Fibroblast of lung (primary cell): ENCODE results near the gene SPAG9. TPM values are rescaled to one million over a fixed set of nuclear protein-coding genes. Genes with fewer than 3 reads are reported as not detected.

Experiments
- DNase-seq, 2 donors: peaks; one replicate each; pipeline versions ENCODE4 v3.0.0 to v3.0.0-alpha.2; 2010; ENCODE audit warnings: low read depth in 2 of 2
- H2AFZ ChIP-seq: 2 replicates; pipeline ENCODE4 v1.5.1; 2012; ENCODE audit warnings: low read length, control low read depth, inconsistent platforms
- H3K27ac ChIP-seq: 2 replicates; pipeline ENCODE4 v1.5.1; 2011; ENCODE audit warnings: low read length, control low read depth; ENCODE audit not compliant: insufficient read depth
- H3K27me3 ChIP-seq: 2 replicates; pipeline ENCODE4 v1.5.1; 2011; ENCODE audit warnings: mild to moderate bottlenecking, low read length; ENCODE audit not compliant: control insufficient read depth, insufficient read depth
- H3K36me3 ChIP-seq: 2 replicates; pipeline ENCODE4 v1.5.1; 2011; ENCODE audit warnings: low read length; ENCODE audit not compliant: control insufficient read depth, insufficient read depth
- H3K4me1 ChIP-seq: 2 replicates; pipeline ENCODE4 v1.5.1; 2011; ENCODE audit warnings: low read length; ENCODE audit not compliant: control insufficient read depth, insufficient read depth; ENCODE audit errors: extremely low read depth
- H3K4me2 ChIP-seq: 2 replicates; pipeline ENCODE4 v1.5.1; 2011; ENCODE audit warnings: low read length, control low read depth; ENCODE audit not compliant: insufficient read depth; ENCODE audit errors: extremely low read depth
- H3K4me3 ChIP-seq, 4 experiments: fragments of 200-600 bp in 1 of 4; sonication (generic) in 1 of 4; replicated peaks in 1 of 4; 2 replicates each; pipeline ENCODE4 v1.5.1; 2011 to 2016; ENCODE audit warnings: low read length in 4 of 4, low read depth in 3 of 4, mild to moderate bottlenecking in 3 of 4, control low read depth in 2 of 4, inconsistent platforms in 1 of 4, mixed read lengths in 1 of 4; ENCODE audit not compliant: insufficient read depth in 1 of 4; ENCODE audit errors: control extremely low read depth in 1 of 4
- H3K79me2 ChIP-seq: 2 replicates; pipeline ENCODE4 v1.5.1; 2012; ENCODE audit warnings: mild to moderate bottlenecking, low read length, inconsistent platforms; ENCODE audit not compliant: control insufficient read depth, insufficient read depth
- H3K9ac ChIP-seq: 2 replicates; pipeline ENCODE4 v1.5.1; 2011; ENCODE audit warnings: mild to moderate bottlenecking, low read length, control low read depth; ENCODE audit not compliant: insufficient read depth
- H3K9me3 ChIP-seq: 2 replicates; pipeline ENCODE4 v1.5.1; 2012; ENCODE audit warnings: low read depth, low read length; ENCODE audit not compliant: control insufficient read depth, insufficient read depth
- H4K20me1 ChIP-seq: 2 replicates; pipeline ENCODE4 v1.5.1; 2011; ENCODE audit warnings: low read length; ENCODE audit not compliant: control insufficient read depth, insufficient read depth; ENCODE audit errors: extremely low read depth
- EZH2 ChIP-seq: IDR thresholded peaks from 2 replicates; pipeline ENCODE4 v1.5.1; 2012; ENCODE audit warnings: low read length, control low read depth, mild to moderate bottlenecking; ENCODE audit errors: missing control alignments
- polyA plus RNA-seq, 2 donors: library from polyadenylated mRNA; depleted of rRNA in 1 of 2; stranded (reverse) in 1 of 2; unstranded in 1 of 2; fragments of >200 nt; gene quantifications; 2 replicates each; pipeline ENCODE4 v1.2.1, GENCODE V29; 2011 to 2012; ENCODE audit warnings: missing spikeins in 1 of 2
- total RNA-seq: library from RNA; depleted of rRNA; stranded (reverse); fragments of >200 nt; gene quantifications from 2 replicates; pipeline ENCODE4 v1.2.1, GENCODE V29; 2014
- TF ChIP-seq, protein P1 (sequence below), 2 donors: IDR thresholded peaks in 1 of 2; conservative IDR thresholded peaks in 1 of 2; 1 replicate in 1 of 2; 2 replicates in 1 of 2; pipeline ENCODE4 v1.5.1; 2011 to 2012; ENCODE audit warnings: low read length in 2 of 2, control low read depth in 1 of 2, inconsistent platforms in 1 of 2, low read depth in 1 of 2, mild to moderate bottlenecking in 1 of 2

Gene SPAG9
- total and polyA plus RNA-seq, 2 donors (not counting 1 experiment from before 2014, with no cell fraction given), result 49.8 to 126 TPM

DNA sequence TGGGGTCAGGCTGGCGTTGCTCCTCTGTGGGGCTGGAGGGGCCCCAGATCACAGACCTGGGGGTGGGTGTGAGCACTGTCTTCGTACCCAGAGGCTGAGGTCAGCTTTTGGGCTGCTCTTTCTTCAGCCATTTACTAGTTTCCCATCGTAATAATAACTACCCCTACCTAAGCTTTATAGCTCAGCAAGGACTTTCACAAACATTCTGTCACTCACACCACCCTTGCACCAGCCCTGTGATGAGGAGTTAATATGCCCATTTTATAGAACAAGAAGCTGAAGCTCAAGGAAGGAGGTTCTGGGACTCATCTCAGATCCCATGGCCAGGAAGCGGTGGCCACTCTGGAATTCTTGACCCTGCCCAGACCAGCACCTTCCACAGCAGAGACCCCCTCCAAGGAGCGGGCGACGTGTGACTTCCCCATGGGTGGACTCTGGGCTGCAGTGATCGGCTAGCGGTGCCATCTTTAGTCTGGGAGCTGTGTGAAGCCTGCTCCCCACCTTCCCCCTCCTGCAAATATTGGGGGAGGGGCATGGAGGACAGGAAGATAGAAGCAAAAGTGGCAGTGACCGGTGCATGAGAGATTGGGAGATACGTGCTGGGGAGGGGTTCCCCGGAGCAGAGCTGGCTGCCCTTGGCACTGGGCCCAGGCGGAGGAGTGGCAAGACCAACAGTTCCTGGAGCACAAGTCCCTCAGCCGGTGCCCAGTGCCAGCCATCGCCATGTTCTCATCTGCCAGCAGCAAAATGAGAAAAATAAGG lies 172.7 kb downstream of the SPAG9 start:
- Histone ChIP-seq H3K27ac (no peak overlapping the region), H3K4me3 (no peak overlapping the region), H4K20me1 (no peaks in the 10 kb centered on the region), H3K9ac (no peak overlapping the region), H3K27me3 (no peaks in the 10 kb centered on the region), H3K9me3 (no peaks in the 10 kb centered on the region), H3K4me2 (no peak overlapping the region), H3K36me3 (no peaks in the 10 kb centered on the region), H3K79me2 (no peaks in the 10 kb centered on the region), H2AFZ (no peak overlapping the region), H3K4me1 (peaks cover 29% of the 10 kb centered on the region)
- TF ChIP-seq, protein P1, sequence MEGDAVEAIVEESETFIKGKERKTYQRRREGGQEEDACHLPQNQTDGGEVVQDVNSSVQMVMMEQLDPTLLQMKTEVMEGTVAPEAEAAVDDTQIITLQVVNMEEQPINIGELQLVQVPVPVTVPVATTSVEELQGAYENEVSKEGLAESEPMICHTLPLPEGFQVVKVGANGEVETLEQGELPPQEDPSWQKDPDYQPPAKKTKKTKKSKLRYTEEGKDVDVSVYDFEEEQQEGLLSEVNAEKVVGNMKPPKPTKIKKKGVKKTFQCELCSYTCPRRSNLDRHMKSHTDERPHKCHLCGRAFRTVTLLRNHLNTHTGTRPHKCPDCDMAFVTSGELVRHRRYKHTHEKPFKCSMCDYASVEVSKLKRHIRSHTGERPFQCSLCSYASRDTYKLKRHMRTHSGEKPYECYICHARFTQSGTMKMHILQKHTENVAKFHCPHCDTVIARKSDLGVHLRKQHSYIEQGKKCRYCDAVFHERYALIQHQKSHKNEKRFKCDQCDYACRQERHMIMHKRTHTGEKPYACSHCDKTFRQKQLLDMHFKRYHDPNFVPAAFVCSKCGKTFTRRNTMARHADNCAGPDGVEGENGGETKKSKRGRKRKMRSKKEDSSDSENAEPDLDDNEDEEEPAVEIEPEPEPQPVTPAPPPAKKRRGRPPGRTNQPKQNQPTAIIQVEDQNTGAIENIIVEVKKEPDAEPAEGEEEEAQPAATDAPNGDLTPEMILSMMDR (conservative IDR thresholded peaks at IDR 0.05 in 1 of 2, IDR thresholded peaks at IDR 0.05 in 1 of 2; ENCODE audit: low read depth in 1 of 2, low read length in 2 of 2), result no peak
- no peak for TF ChIP-seq EZH2
- no peak for DNase-seq

DNA sequence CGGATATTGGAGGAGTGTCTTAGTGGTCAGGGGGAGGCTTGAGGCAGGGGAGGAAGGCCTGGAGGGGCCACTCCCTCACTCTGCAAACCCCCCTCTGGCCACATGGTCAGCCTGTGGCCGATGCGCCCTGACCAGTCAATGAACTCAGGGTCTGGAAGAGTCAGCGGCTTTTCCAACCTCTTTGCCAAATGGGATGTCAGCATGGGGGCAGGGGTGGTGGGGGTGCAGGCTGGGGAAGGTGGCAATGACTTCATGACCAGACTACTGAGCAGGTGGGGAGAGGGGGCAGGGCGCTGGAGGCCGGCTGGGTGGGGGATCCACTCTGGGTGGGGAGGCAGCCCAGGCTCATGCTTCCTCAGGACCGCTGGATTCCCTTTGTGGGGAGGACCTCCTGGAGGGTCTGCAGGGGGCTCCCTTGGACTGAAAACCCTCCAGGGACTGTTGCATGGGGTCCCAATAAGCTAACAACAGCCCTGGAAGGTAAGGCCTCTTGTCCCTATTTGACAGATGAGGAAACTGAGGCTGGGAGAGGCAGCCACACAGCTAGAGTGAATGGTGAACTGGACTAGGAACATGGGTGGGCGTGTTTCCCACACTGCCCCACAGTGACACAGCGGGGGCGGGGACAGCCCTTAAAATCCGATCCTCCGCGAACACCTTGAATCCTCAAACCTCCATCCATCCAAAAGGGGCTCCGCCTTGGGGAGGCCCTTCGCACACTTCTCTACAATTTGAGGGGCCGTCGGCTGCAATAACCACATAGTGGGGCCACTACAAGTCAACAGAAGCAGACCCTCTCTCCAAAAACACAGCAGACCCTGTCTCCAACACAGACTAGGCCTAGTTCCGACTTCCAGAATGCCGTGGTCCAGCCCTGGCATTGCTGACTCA lies 173.5 kb downstream of the SPAG9 start:
- Histone ChIP-seq H4K20me1 (no peaks in the 10 kb centered on the region), H3K4me3 (no peak overlapping the region), H3K4me2 (no peak overlapping the region), H3K36me3 (no peaks in the 10 kb centered on the region), H3K79me2 (no peaks in the 10 kb centered on the region), H3K9me3 (no peaks in the 10 kb centered on the region), H3K4me1 (peaks cover 29% of the 10 kb centered on the region), H3K27me3 (no peaks in the 10 kb centered on the region), H3K9ac (no peak overlapping the region), H2AFZ (no peak overlapping the region), H3K27ac (no peak overlapping the region)
- no peak for DNase-seq
- TF ChIP-seq, protein P1 (conservative IDR thresholded peaks at IDR 0.05 in 1 of 2, IDR thresholded peaks at IDR 0.05 in 1 of 2; ENCODE audit: low read depth in 1 of 2, low read length in 2 of 2), result no peak
- TF ChIP-seq EZH2, result no peak

DNA sequence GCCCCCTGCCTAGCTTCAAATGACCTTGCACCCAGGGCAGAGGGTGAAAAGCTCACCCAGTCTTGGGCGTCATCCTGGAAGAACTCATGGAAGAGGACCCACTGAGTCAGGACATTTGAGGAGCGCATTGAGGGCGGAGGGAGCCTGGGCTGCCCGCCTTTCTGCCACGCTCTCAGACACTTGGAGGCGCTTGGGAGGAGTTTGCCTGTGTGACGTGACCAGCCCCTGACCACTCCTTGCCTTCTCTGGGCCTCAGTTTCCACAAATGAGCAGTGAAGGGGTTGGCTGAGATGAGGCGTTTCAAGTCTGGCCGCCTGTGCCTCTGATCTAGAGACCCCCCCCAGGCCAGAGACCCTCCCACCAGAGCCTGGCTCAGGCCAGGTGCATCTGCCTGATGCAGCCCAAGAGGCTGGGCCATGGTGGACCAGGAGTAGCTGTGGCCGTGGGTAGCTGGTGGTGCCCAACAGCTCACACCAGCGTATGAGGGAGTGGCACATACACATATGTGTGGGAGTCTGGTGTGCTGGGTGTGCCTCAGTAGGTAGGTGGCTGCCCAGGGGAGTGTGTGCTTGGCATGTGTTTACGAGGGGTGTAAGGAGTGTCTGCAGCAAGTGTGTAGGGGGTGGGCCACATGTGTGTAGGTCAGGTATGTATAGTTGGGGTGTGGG lies 174.3 kb downstream of the SPAG9 start:
- no peak overlapping the region for H2AFZ ChIP-seq
- no peaks in the 10 kb centered on the region for H3K36me3 ChIP-seq
- no peaks in the 10 kb centered on the region for H3K27me3 ChIP-seq
- peaks cover 24% of the 10 kb centered on the region for H3K4me1 ChIP-seq
- H3K4me3 ChIP-seq, result no peak overlapping the region
- H3K4me2 ChIP-seq, result no peak overlapping the region
- no peak overlapping the region for H3K9ac ChIP-seq
- H3K9me3 ChIP-seq, result no peaks in the 10 kb centered on the region
- H3K79me2 ChIP-seq, result no peaks in the 10 kb centered on the region
- no peak overlapping the region for H3K27ac ChIP-seq
- no peak for DNase-seq
- TF ChIP-seq, protein P1 (conservative IDR thresholded peaks at IDR 0.05 in 1 of 2, IDR thresholded peaks at IDR 0.05 in 1 of 2; ENCODE audit: low read depth in 1 of 2, low read length in 2 of 2), result no peak
- no peak for TF ChIP-seq EZH2
- H4K20me1 ChIP-seq, result no peaks in the 10 kb centered on the region
